HepG2 (cell line): Measurements from ENCODE around the gene M1AP. TPM values are rescaled to one million over a fixed set of nuclear protein-coding genes. Genes with fewer than 3 reads are reported as not detected.

Source experiments
- ATAC-seq: fragments of 200-7000 bp; cut with Tn5 transposase; 3 replicates; pipeline ENCODE4 v1.9.1; 2020; ENCODE audit warnings: mild to moderate bottlenecking, moderate library complexity
- BruUV-seq: library from RNA; stranded (reverse); fragments of 400-500 nt; replicated peaks from 2 replicates; lab custom pipeline; 2021; lab: Mats Ljungman, UMichigan
- CTCF ChIA-PET: fragments of 300-600 bp; formaldehyde crosslinking; extraction: SDS; loops from one replicate; lab custom pipeline; 2021; ENCODE audit warnings: low total read pairs, inconsistent platforms, low intra/inter-chr PET ratio; lab: Yijun Ruan, JAX
- POLR2A ChIA-PET: fragments of 350-600 bp; sonication (Branson Sonifier 250); formaldehyde crosslinking; loops from one replicate; lab custom pipeline; 2020; ENCODE audit warnings: antibody characterized with exemption, inconsistent platforms; lab: Yijun Ruan, JAX
- DNase-seq: peaks from one replicate; pipeline ENCODE4 v3.0.0-alpha.2; 2015; ENCODE audit warnings: low spot score
- FAIRE-seq: peaks from 3 replicates; lab custom pipeline; 2011; peaks lifted over from hg19 to GRCh38; lab: Jason Lieb, UNC
- H2AFZ ChIP-seq: one replicate; pipeline ENCODE4 v1.6.1; 2011; ENCODE audit warnings: low read length, inconsistent platforms
- H3K27ac ChIP-seq: fragments of 300-600 bp; 3 replicates; pipeline ENCODE4 v1.8.0; 2011; ENCODE audit warnings: mixed run types, mild to moderate bottlenecking, mixed read lengths, low read length, inconsistent platforms; ENCODE audit not compliant: insufficient read depth; ENCODE audit errors: extremely low read length
- H3K27me3 ChIP-seq, 2 experiments: fragments of 200-600 bp in 1 of 2; 2 replicates in 1 of 2; 3 replicates in 1 of 2; pipeline versions ENCODE4 v1.6.0 to v1.8.0; 2011; ENCODE audit warnings: low read length in 2 of 2, mild to moderate bottlenecking in 2 of 2, moderate library complexity in 2 of 2, inconsistent platforms in 1 of 2; ENCODE audit not compliant: insufficient read depth in 2 of 2, control insufficient read depth in 1 of 2
- H3K36me3 ChIP-seq, 2 experiments: fragments of 200-600 bp in 1 of 2; replicated peaks in 1 of 2; 2 replicates in 1 of 2; 3 replicates in 1 of 2; pipeline versions ENCODE4 v1.5.1 to v1.8.0; 2011; ENCODE audit warnings: low read length in 2 of 2, inconsistent platforms in 1 of 2; ENCODE audit not compliant: insufficient read depth in 2 of 2, control insufficient read depth in 1 of 2
- H3K4me1 ChIP-seq: 2 replicates; pipeline ENCODE4 v1.5.1; 2012; ENCODE audit warnings: low read length, inconsistent platforms; ENCODE audit not compliant: insufficient read depth
- H3K4me2 ChIP-seq: 2 replicates; pipeline ENCODE4 v1.6.0; 2011; ENCODE audit warnings: low read depth, low read length, inconsistent platforms
- H3K4me3 ChIP-seq, 3 experiments: fragments of 200-600 bp in 1 of 3; sonication (generic), shearing (Covaris generic) in 1 of 3; replicated peaks in 1 of 3; 2 replicates each; pipeline ENCODE4 v1.5.1; 2011 to 2016; ENCODE audit warnings: low read length in 3 of 3, inconsistent platforms in 2 of 3, low read depth in 2 of 3, mild to moderate bottlenecking in 2 of 3, control low read depth in 1 of 3, mixed read lengths in 1 of 3; ENCODE audit not compliant: insufficient read depth in 1 of 3
- H3K79me2 ChIP-seq: one replicate; pipeline ENCODE4 v1.6.1; 2011; ENCODE audit warnings: low read length, inconsistent platforms; ENCODE audit not compliant: insufficient read depth
- H3K9ac ChIP-seq: 2 replicates; pipeline ENCODE4 v1.6.0; 2011; ENCODE audit warnings: mild to moderate bottlenecking, low read depth, low read length, inconsistent platforms; ENCODE audit not compliant: insufficient read depth
- H3K9me3 ChIP-seq: 2 replicates; pipeline ENCODE4 v1.5.1; 2012; ENCODE audit warnings: mild to moderate bottlenecking, low read length
- H4K20me1 ChIP-seq: 2 replicates; pipeline ENCODE4 v1.6.0; 2011; ENCODE audit warnings: inconsistent platforms, mild to moderate bottlenecking, low read length, moderate library complexity; ENCODE audit not compliant: insufficient read depth
- HDAC6 ChIP-seq: fragments of 200-600 bp; sonication (generic); IDR thresholded peaks from 2 replicates; pipeline ENCODE4 v1.7.0; 2017; ENCODE audit warnings: mild to moderate bottlenecking, antibody characterized with exemption, low read length, low read depth
- LBX2 ChIP-seq: sonication (generic); formaldehyde crosslinking; IDR thresholded peaks from 2 replicates; pipeline ENCODE4 v1.5.0; 2020; ENCODE audit warnings: missing genetic modification reagents, mild to moderate bottlenecking, borderline replicate concordance
- MTERF4 ChIP-seq: sonication (generic); formaldehyde crosslinking; IDR thresholded peaks from 2 replicates; pipeline ENCODE4 v1.8.0; 2023; ENCODE audit warnings: mild to moderate bottlenecking, missing genetic modification reagents
- MYNN ChIP-seq: sonication (generic); formaldehyde crosslinking; IDR thresholded peaks from 2 replicates; pipeline ENCODE4 v1.4.0; 2020; ENCODE audit warnings: mild to moderate bottlenecking, low read depth, missing genetic modification reagents
- PREB ChIP-seq: sonication (generic); formaldehyde crosslinking; IDR thresholded peaks from 2 replicates; pipeline ENCODE4 v1.4.0; 2020; ENCODE audit warnings: missing genetic modification reagents
- SOX6 ChIP-seq, 2 experiments: fragments of 450-650 bp in 1 of 2; sonication (generic) in 1 of 2; formaldehyde crosslinking in 1 of 2; IDR thresholded peaks; 2 replicates each; pipeline versions ENCODE4 v1.4.0 to v1.6.1; 2017 to 2020; ENCODE audit warnings: antibody characterized with exemption in 1 of 2, mild to moderate bottlenecking in 1 of 2, missing genetic modification reagents in 1 of 2
- ZBTB10 ChIP-seq: sonication (generic); formaldehyde crosslinking; IDR thresholded peaks from 2 replicates; pipeline ENCODE4 v1.4.0; 2020; ENCODE audit warnings: missing genetic modification reagents, borderline replicate concordance
- WGBS: methylation state at CpG from one replicate; pipeline ENCODE4 v1.1.6; 2017; ENCODE audit warnings: low lambda C conversion rate; 5-methylcytosine and 5-hydroxymethylcytosine counted together
- in situ Hi-C: cut with HindIII; loops from 2 replicates; pipeline ENCODE4 v1.10.0; 2017; ENCODE audit warnings: low pct_unique_long_range_greater_than_20kb; ENCODE audit not compliant: extremely low pct_ligation_motif_present
- intact Hi-C: fragments of 100-400 bp; cut with micrococcal nuclease; formaldehyde crosslinking; loops from one replicate; pipeline ENCODE4 v1.10.0; 2022; ENCODE audit not compliant: unreplicated experiment
- polyA plus RNA-seq, 8 experiments: library from polyadenylated mRNA; depleted of rRNA in 3 of 8; stranded (reverse) in 7 of 8; unstranded in 1 of 8; fragments of >200 nt; fragmentation: Illumina TruSeq in 4 of 8; extraction: Trizol in 4 of 8; gene quantifications; 2 replicates each; pipeline versions ENCODE4 v1.2.1 to v1.2.3, GENCODE V29; 2011 to 2016; ENCODE audit warnings: low read depth in 4 of 8, missing spikeins in 1 of 8, mixed read lengths in 1 of 8; ENCODE audit not compliant: insufficient read depth in 1 of 8
- total RNA-seq, 5 experiments: library from RNA; depleted of rRNA; stranded (reverse); fragments of >200 nt; fragmentation: Illumina TruSeq; extraction: Trizol; gene quantifications; 2 replicates each; pipeline ENCODE4 v1.2.3, GENCODE V29; 2016; ENCODE audit warnings: low read depth in 1 of 5
- TF ChIP-seq, protein P1 (sequence below), 2 experiments: sonication (generic) in 1 of 2; formaldehyde crosslinking in 1 of 2; IDR thresholded peaks; 2 replicates each; pipeline versions ENCODE4 v1.5.1 to v1.6.1; 2011 to 2020; ENCODE audit warnings: borderline replicate concordance in 1 of 2, low read depth in 1 of 2, low read length in 1 of 2, mild to moderate bottlenecking in 1 of 2, missing genetic modification reagents in 1 of 2, moderate library complexity in 1 of 2
- TF ChIP-seq, protein P2 (sequence below): sonication (generic); formaldehyde crosslinking; IDR thresholded peaks from 2 replicates; pipeline ENCODE4 v1.5.1; 2020; ENCODE audit warnings: missing genetic modification reagents, mild to moderate bottlenecking, borderline replicate concordance
- TF ChIP-seq, protein P3 (sequence below): sonication (generic); formaldehyde crosslinking; IDR thresholded peaks from 2 replicates; pipeline ENCODE4 v1.8.0; 2022; ENCODE audit warnings: mild to moderate bottlenecking, missing genetic modification reagents, moderate library complexity

M1AP gene
- total and polyA plus RNA-seq, 2 of the 13 experiments (the other 11 are each of a cell fraction or from before 2014, with no cell fraction given): not detected

GRCh38 chr2:74576863-74577229, 71.3 kb downstream of the M1AP start (continued):
- TF ChIP-seq, protein P1, sequence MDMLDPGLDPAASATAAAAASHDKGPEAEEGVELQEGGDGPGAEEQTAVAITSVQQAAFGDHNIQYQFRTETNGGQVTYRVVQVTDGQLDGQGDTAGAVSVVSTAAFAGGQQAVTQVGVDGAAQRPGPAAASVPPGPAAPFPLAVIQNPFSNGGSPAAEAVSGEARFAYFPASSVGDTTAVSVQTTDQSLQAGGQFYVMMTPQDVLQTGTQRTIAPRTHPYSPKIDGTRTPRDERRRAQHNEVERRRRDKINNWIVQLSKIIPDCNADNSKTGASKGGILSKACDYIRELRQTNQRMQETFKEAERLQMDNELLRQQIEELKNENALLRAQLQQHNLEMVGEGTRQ (IDR thresholded peaks at IDR 0.05; ENCODE audit: low read depth, low read length): no peak
- TF ChIP-seq, protein P1 (CRISPR knock-in tag; IDR thresholded peaks at IDR 0.05; ENCODE audit: borderline replicate concordance): no peak
- no peak for TF ChIP-seq HDAC6
- TF ChIP-seq, protein P2, sequence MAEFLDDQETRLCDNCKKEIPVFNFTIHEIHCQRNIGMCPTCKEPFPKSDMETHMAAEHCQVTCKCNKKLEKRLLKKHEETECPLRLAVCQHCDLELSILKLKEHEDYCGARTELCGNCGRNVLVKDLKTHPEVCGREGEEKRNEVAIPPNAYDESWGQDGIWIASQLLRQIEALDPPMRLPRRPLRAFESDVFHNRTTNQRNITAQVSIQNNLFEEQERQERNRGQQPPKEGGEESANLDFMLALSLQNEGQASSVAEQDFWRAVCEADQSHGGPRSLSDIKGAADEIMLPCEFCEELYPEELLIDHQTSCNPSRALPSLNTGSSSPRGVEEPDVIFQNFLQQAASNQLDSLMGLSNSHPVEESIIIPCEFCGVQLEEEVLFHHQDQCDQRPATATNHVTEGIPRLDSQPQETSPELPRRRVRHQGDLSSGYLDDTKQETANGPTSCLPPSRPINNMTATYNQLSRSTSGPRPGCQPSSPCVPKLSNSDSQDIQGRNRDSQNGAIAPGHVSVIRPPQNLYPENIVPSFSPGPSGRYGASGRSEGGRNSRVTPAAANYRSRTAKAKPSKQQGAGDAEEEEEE (CRISPR knock-in tag): no peak
- TF ChIP-seq, all 625 proteins: peak for 0

GRCh38 chr2:74576211-74576862, 71.8 kb downstream of the M1AP start:
- H3K4me2 ChIP-seq: no peak overlapping the region
- peaks cover 0 to 27% of the 10 kb centered on the region in 2 experiments; a peak in 4 of 5 replicates for H3K27me3 ChIP-seq
- no peaks in the 10 kb centered on the region for H3K9me3 ChIP-seq
- 48% methylated on average over 7 of the region's 7 CpGs for WGBS
- no peak overlapping the region for H3K9ac ChIP-seq
- in situ Hi-C loops (no loop called here), intact Hi-C loops (no loop called here)
- no peak for FAIRE-seq
- peaks cover 12% of the 10 kb centered on the region for H3K4me1 ChIP-seq
- ChIA-PET POLR2A (no interaction called here), CTCF (no interaction called here)
- BruUV-seq: no TSS peak
- DNase-seq: no peak
- H3K36me3 ChIP-seq: no peaks in the 10 kb centered on the region
- H3K27ac ChIP-seq: no peak overlapping the region
- no peak overlapping the region for H3K4me3 ChIP-seq
- ATAC-seq: no peak
- H2AFZ ChIP-seq: no peak overlapping the region
- no peaks in the 10 kb centered on the region for H3K79me2 ChIP-seq
- no peaks in the 10 kb centered on the region for H4K20me1 ChIP-seq
- no peak for TF ChIP-seq MYNN (CRISPR knock-in tag)
- no peak for TF ChIP-seq MTERF4 (CRISPR knock-in tag)
- TF ChIP-seq ZBTB10 (CRISPR knock-in tag): no peak
- TF ChIP-seq, protein P3, sequence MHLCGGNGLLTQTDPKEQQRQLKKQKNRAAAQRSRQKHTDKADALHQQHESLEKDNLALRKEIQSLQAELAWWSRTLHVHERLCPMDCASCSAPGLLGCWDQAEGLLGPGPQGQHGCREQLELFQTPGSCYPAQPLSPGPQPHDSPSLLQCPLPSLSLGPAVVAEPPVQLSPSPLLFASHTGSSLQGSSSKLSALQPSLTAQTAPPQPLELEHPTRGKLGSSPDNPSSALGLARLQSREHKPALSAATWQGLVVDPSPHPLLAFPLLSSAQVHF (CRISPR knock-in tag): no peak
- no peak for TF ChIP-seq PREB (CRISPR knock-in tag)
- TF ChIP-seq LBX2 (CRISPR knock-in tag): no peak
- no peak for TF ChIP-seq SOX6 (IDR thresholded peaks at IDR 0.05)
- TF ChIP-seq SOX6 (CRISPR knock-in tag; IDR thresholded peaks at IDR 0.05): no peak
